Testis (tissue), 2 donors: ENCODE results near the gene IFT22.

ENCODE experiments used
- CTCF ChIP-seq, 3 experiments: fragments of 450-650 bp in 2 of 3; fragments of 200-600 bp in 1 of 3; sonication (generic) in 1 of 3; IDR thresholded peaks; one replicate each; pipeline ENCODE4 v1.5.1; 2016 to 2019; ENCODE audit warnings: antibody characterized with exemption in 3 of 3, mild to moderate bottlenecking in 2 of 3, moderate library complexity in 1 of 3
- POLR2A ChIP-seq: fragments of 450-650 bp; IDR thresholded peaks from one replicate; pipeline ENCODE4 v1.6.1; 2017; ENCODE audit warnings: antibody characterized with exemption, mild to moderate bottlenecking, moderate library complexity

- TF ChIP-seq POLR2A (no peak), CTCF (IDR thresholded peaks at IDR 0.05) (no peak)
Measured at GRCh38 chr7:101271021-101271420, 50.6 kb downstream of the IFT22 start.
